GM12878 (cell line): ENCODE results near the gene PLIN3. TPM values are rescaled to one million over a fixed set of nuclear protein-coding genes. Genes with fewer than 3 reads are reported as not detected.
"Not testable (repeated sequence)": the region's sequence is repeated elsewhere in the genome, so short reads cannot be mapped to it uniquely, and the experiment has no call there.

Experiments used
- ATAC-seq: fragments of 200-7000 bp; cut with Tn5 transposase; 3 replicates; pipeline ENCODE4 v1.9.1; 2020; ENCODE audit warnings: mild to moderate bottlenecking, moderate library complexity
- BruUV-seq: library from RNA; stranded (reverse); fragments of 400-500 nt; replicated peaks from 2 replicates; lab custom pipeline; 2021; lab: Mats Ljungman, UMichigan
- CTCF ChIA-PET: fragments of 300-600 bp; sonication (Branson Sonifier 250); formaldehyde crosslinking; extraction: SDS; loops from one replicate; lab custom pipeline; 2021; ENCODE audit warnings: inconsistent platforms; lab: Yijun Ruan, JAX
- POLR2A ChIA-PET: fragments of 350-600 bp; formaldehyde crosslinking; extraction: SDS; loops from one replicate; lab custom pipeline; 2021; ENCODE audit warnings: inconsistent platforms; lab: Charles Lee
- RAD21 ChIA-PET: fragments of 300-600 bp; sonication (Branson Sonifier 250); formaldehyde crosslinking; loops from one replicate; lab custom pipeline; 2023; ENCODE audit warnings: antibody characterized with exemption; ENCODE audit not compliant: unreplicated experiment; lab: Charles Lee
- SMC1A ChIA-PET: fragments of 300-600 bp; sonication (Branson Sonifier 250); formaldehyde crosslinking; loops from one replicate; lab custom pipeline; 2023; ENCODE audit not compliant: unreplicated experiment, uncharacterized antibody; lab: Charles Lee
- DNase-seq: peaks from one replicate; pipeline ENCODE4 v3.0.0-alpha.2; 2011; ENCODE audit warnings: low read depth, low spot score
- FAIRE-seq: peaks from 3 replicates; lab custom pipeline; 2011; peaks lifted over from hg19 to GRCh38; lab: Jason Lieb, UNC
- H2AFZ ChIP-seq: 2 replicates; pipeline ENCODE4 v1.6.0; 2011; ENCODE audit warnings: low read depth, low read length, control low read depth; ENCODE audit not compliant: control insufficient read depth
- H3K27ac ChIP-seq: 2 replicates; pipeline ENCODE4 v1.5.1; 2011; ENCODE audit warnings: control low read depth; ENCODE audit not compliant: control insufficient read depth, insufficient read depth
- H3K27me3 ChIP-seq, 2 experiments: replicated peaks in 1 of 2; 2 replicates each; pipeline versions ENCODE4 v1.6.0 to v1.6.1; 2011; ENCODE audit warnings: low read length in 1 of 2; ENCODE audit not compliant: control insufficient read depth in 2 of 2, insufficient read depth in 2 of 2
- H3K36me3 ChIP-seq, 2 experiments: 2 replicates each; pipeline ENCODE4 v1.5.1; 2011; ENCODE audit warnings: low read length in 1 of 2; ENCODE audit not compliant: control insufficient read depth in 2 of 2, insufficient read depth in 2 of 2
- H3K4me1 ChIP-seq: 2 replicates; pipeline ENCODE4 v1.6.1; 2011; ENCODE audit warnings: mild to moderate bottlenecking, low read length, moderate library complexity, mixed read lengths; ENCODE audit not compliant: control insufficient read depth, insufficient read depth
- H3K4me2 ChIP-seq: 2 replicates; pipeline ENCODE4 v1.6.0; 2011; ENCODE audit warnings: control low read depth; ENCODE audit not compliant: control insufficient read depth, insufficient read depth
- H3K4me3 ChIP-seq: fragments of 200-600 bp; sonication (generic); 2 replicates; pipeline ENCODE4 v1.5.1; 2016
- H3K79me2 ChIP-seq: 2 replicates; pipeline ENCODE4 v1.6.0; 2011; ENCODE audit warnings: low read length; ENCODE audit not compliant: control insufficient read depth, insufficient read depth
- H3K9ac ChIP-seq: 2 replicates; pipeline ENCODE4 v1.8.0; 2011; ENCODE audit warnings: low read length, control low read depth, mixed read lengths; ENCODE audit not compliant: control insufficient read depth, insufficient read depth
- H3K9me3 ChIP-seq: replicated peaks from 3 replicates; pipeline ENCODE4 v1.5.1; 2011; ENCODE audit warnings: mild to moderate bottlenecking, low read length; ENCODE audit not compliant: control insufficient read depth, insufficient read depth
- H4K20me1 ChIP-seq: 2 replicates; pipeline ENCODE4 v1.6.0; 2011; ENCODE audit not compliant: control insufficient read depth, insufficient read depth
- MEF2A ChIP-seq: IDR thresholded peaks from 2 replicates; pipeline ENCODE4 v1.6.1; 2011; ENCODE audit warnings: low read depth, mild to moderate bottlenecking, low read length, moderate library complexity; ENCODE audit not compliant: insufficient read depth
- POLR2A ChIP-seq: IDR thresholded peaks from 2 replicates; pipeline ENCODE4 v1.6.1; 2011; ENCODE audit warnings: low read depth, mild to moderate bottlenecking, low read length
- RUNX3 ChIP-seq: IDR thresholded peaks from 2 replicates; pipeline ENCODE4 v1.6.1; 2012; ENCODE audit warnings: low read length, inconsistent platforms
- SP1 ChIP-seq: IDR thresholded peaks from one replicate; pipeline ENCODE4 v1.6.1; 2011; ENCODE audit warnings: low read depth, low read length
- STAT3 ChIP-seq: IDR thresholded peaks from 2 replicates; pipeline ENCODE4 v1.6.1; 2011; ENCODE audit warnings: low read depth, low read length, improper control_type of control experiment
- WGBS: methylation state at CpG from one replicate; pipeline ENCODE4 v1.1.6; 2016; ENCODE audit warnings: low lambda C conversion rate; ENCODE audit not compliant: insufficient replicate concordance, insufficient coverage; ENCODE audit errors: missing lambda C conversion rate; 5-methylcytosine and 5-hydroxymethylcytosine counted together
- in situ Hi-C: fragments of 300-500 bp; cut with MboI; formaldehyde crosslinking; loops from 9 replicates; pipeline ENCODE4 v1.14.3; 2018; ENCODE audit warnings: mixed read lengths
- intact Hi-C: fragments of 100-400 bp; cut with micrococcal nuclease; formaldehyde crosslinking; loops from one replicate; pipeline ENCODE4 v1.14.2; 2022; ENCODE audit not compliant: unreplicated experiment
- polyA plus RNA-seq, 11 experiments: library from polyadenylated mRNA; depleted of rRNA in 4 of 11; unstranded in 6 of 11; stranded (reverse) in 5 of 11; fragments of >200 nt; fragmentation: Nextera tagmentation in 4 of 11; fragmentation: Illumina TruSeq in 1 of 11; extraction: Ambion mirVana in 4 of 11; extraction: Trizol in 1 of 11; gene quantifications; 1 replicate in 1 of 11; 2 replicates in 10 of 11; pipeline versions ENCODE4 v1.2.1 to v1.2.3, GENCODE V29; 2011 to 2016; ENCODE audit warnings: inconsistent platforms in 2 of 11, missing spikeins in 2 of 11, low read depth in 1 of 11
- total RNA-seq, 4 experiments: library from RNA; depleted of rRNA in 3 of 4; stranded (reverse); fragments of >200 nt in 3 of 4; fragmentation: Illumina TruSeq in 1 of 4; extraction: Trizol in 1 of 4; gene quantifications; 2 replicates each; pipeline versions ENCODE4 v1.2.1 to v1.2.3, GENCODE V29; 2013 to 2021

Gene PLIN3
- total and polyA plus RNA-seq, 10 of the 15 experiments (the other 5 are each of a cell fraction or from before 2014, with no cell fraction given) = 7.7 to 71.4 (median 66.8) TPM

DNA sequence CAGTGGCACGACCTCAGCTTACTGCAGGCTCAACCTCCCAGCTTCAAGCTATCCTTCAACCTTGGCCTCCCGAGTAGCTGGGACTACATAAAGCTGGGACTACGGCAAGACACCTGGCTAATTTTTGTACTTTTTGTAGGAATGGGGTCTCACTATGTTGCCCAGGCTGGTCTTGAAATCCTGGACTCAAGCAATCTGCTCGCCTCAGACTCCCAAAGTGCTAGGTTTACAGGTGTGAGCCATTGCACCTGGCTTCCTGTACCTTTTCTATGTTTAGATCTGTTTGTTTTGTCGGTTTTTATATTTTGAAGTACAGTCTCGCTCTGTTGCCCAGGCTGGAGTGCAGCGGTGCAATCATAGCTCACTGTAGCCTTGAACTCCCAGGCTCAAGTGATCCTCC lies 18.4 kb downstream of the PLIN3 start:
- H3K27ac ChIP-seq = peak overlapping the region; percentile 19; the same call in 1 of the 2 replicates
- no TSS peak for BruUV-seq
- H3K79me2 ChIP-seq = no peaks in the 10 kb centered on the region
- FAIRE-seq (no peak), ATAC-seq (no peak; the same call in 2 of the 3 replicates), DNase-seq (no peak)
- H3K4me2 ChIP-seq = peak overlapping the region; percentile 22; the same call in 1 of the 2 replicates
- H3K27me3 ChIP-seq = no peaks in the 10 kb centered on the region
- ChIA-PET SMC1A (interaction anchor here (0.7 to 13.9 kb wide), 2 partner anchors 9 to 38 kb away, joined by 3 to 176 read pairs; no protein-coding TSS in a partner anchor), POLR2A (interaction anchor here (0.5 to 1.8 kb wide), 4 partner anchors 9 to 93 kb away, joined by 3 to 10 read pairs (median 4); no protein-coding TSS in a partner anchor), CTCF (interaction anchor here (0.6 to 10.7 kb wide), 7 partner anchors 18 to 213 kb away, joined by 3 to 346 read pairs (median 3); partner anchors contain the start of gene PLIN3), RAD21 (interaction anchor here (3.0 to 7.6 kb wide), 2 partner anchors 19 to 38 kb away, joined by 22 to 158 read pairs; partner anchors contain the start of gene TICAM1)
- peaks cover 28% of the 10 kb centered on the region for H3K4me1 ChIP-seq
- WGBS = 33% methylated on average over 7 of the region's 7 CpGs
- no peaks in the 10 kb centered on the region for H3K9me3 ChIP-seq
- in situ Hi-C loops (no loop called here), intact Hi-C loops (no loop called here)
- no peak overlapping the region for H3K9ac ChIP-seq
- H3K4me3 ChIP-seq = no peak overlapping the region
- TF ChIP-seq RUNX3 (peak; percentile 19; the same call in 1 of the 2 replicates), SP1 (no peak), MEF2A (0 out of 2 replicates have a peak, but pooled peaks have one; percentile 20)
- H2AFZ ChIP-seq = no peak overlapping the region
- no peaks in the 10 kb centered on the region for H4K20me1 ChIP-seq
- peaks cover 10 to 12% of the 10 kb centered on the region in 2 experiments; a peak in 3 of 4 replicates for H3K36me3 ChIP-seq

- RAD21 ChIA-PET = interaction anchor here (3.8 kb wide), 1 partner anchor 17 kb away, joined by 16 read pairs; the partner anchor contains the start of gene TICAM1
- no peak overlapping the region for H3K4me2 ChIP-seq
- FAIRE-seq (no peak), DNase-seq (no peak)
- intact Hi-C loops (no loop called here), in situ Hi-C loops (no loop called here)
- H3K4me3 ChIP-seq = no peak overlapping the region
- no peaks in the 10 kb centered on the region for H3K27me3 ChIP-seq
- H3K79me2 ChIP-seq = no peaks in the 10 kb centered on the region
- POLR2A ChIA-PET = no interaction called here
- CTCF ChIA-PET = interaction anchor here (5.4 to 10.7 kb wide), 2 partner anchors 36 to 64 kb away, joined by 28 to 346 read pairs; no protein-coding TSS in a partner anchor
- no peaks in the 10 kb centered on the region for H3K9me3 ChIP-seq
- SMC1A ChIA-PET = interaction anchor here (13.9 kb wide), 1 partner anchor 36 kb away, joined by 176 read pairs; no protein-coding TSS in a partner anchor
- BruUV-seq = no TSS peak
- H3K9ac ChIP-seq = no peak overlapping the region
- peaks cover 10 to 17% of the 10 kb centered on the region in 2 experiments; a peak in 3 of 4 replicates for H3K36me3 ChIP-seq
- no peak for TF ChIP-seq STAT3
- peak; percentile 38; the same call in 1 of the 2 replicates for TF ChIP-seq POLR2A
- TF ChIP-seq, all 136 proteins: peak for 1
- peaks cover 27% of the 10 kb centered on the region for H3K4me1 ChIP-seq
- H4K20me1 ChIP-seq = no peaks in the 10 kb centered on the region
- no peak for ATAC-seq
- 96% methylated on average over 23 of the region's 23 CpGs for WGBS
- no peak overlapping the region for H3K27ac ChIP-seq
- H2AFZ ChIP-seq = no peak overlapping the region
Observed at GRCh38 chr19:4847190-4847973, 20.1 kb downstream of the PLIN3 start.

- CTCF ChIA-PET = interaction anchor here (0.8 to 5.4 kb wide), 6 partner anchors 13 to 66 kb away, joined by 3 to 29 read pairs (median 4); no protein-coding TSS in a partner anchor
- ATAC-seq, intact Hi-C loops, H2AFZ ChIP-seq, H3K9ac ChIP-seq, H3K27me3 ChIP-seq, FAIRE-seq, H3K79me2 ChIP-seq, H4K20me1 ChIP-seq, in situ Hi-C loops, H3K4me2 ChIP-seq, H3K9me3 ChIP-seq, H3K4me3 ChIP-seq, DNase-seq, BruUV-seq, POLR2A ChIA-PET, H3K27ac ChIP-seq: not testable (repeated sequence)
- SMC1A ChIA-PET = interaction anchor here (13.9 kb wide), 1 partner anchor 35 kb away, joined by 176 read pairs; no protein-coding TSS in a partner anchor
- WGBS = 95% methylated on average over 8 of the region's 9 CpGs
- RAD21 ChIA-PET = interaction anchor here (0.7 to 3.8 kb wide), 2 partner anchors 15 to 214 kb away, joined by 4 to 16 read pairs; partner anchors contain the start of gene TICAM1
- Histone ChIP-seq H3K36me3 (peaks cover 10 to 12% of the 10 kb centered on the region in 2 experiments; a peak in 3 of 4 replicates), H3K4me1 (peaks cover 25% of the 10 kb centered on the region)
Observed at GRCh38 chr19:4845975-4846374, 21.5 kb downstream of the PLIN3 start.
